H1 (cell line): ENCODE data around the gene NDUFS7. TPM values are rescaled to one million over a fixed set of nuclear protein-coding genes. Genes with fewer than 3 reads are reported as not detected.

Source experiments
- CTCF ChIA-PET: fragments of 300-600 bp; sonication (Branson Sonifier 250); formaldehyde crosslinking; loops from one replicate; lab custom pipeline; 2021; ENCODE audit not compliant: partially characterized antibody; lab: Charles Lee
- POLR2A ChIA-PET: fragments of 300-600 bp; sonication (Branson Sonifier 250); formaldehyde crosslinking; loops from one replicate; lab custom pipeline; 2021; ENCODE audit warnings: inconsistent platforms; ENCODE audit not compliant: partially characterized antibody; lab: Charles Lee
- DNase-seq, 2 experiments: peaks; one replicate each; pipeline versions ENCODE4 v3.0.0 to v3.0.0-alpha.2; 2010 to 2022; ENCODE audit warnings: low spot score in 2 of 2, low read depth in 1 of 2, mixed read lengths in 1 of 2
- FAIRE-seq: peaks from 2 replicates; lab custom pipeline; 2011; peaks lifted over from hg19 to GRCh38; lab: Jason Lieb, UNC
- H2AFZ ChIP-seq: 2 replicates; pipeline ENCODE4 v1.8.1; 2012; ENCODE audit warnings: low read length, inconsistent platforms
- H2AK5ac ChIP-seq: 2 replicates; pipeline ENCODE4 v1.6.1; 2013; ENCODE audit warnings: low read depth, low read length
- H2BK120ac ChIP-seq: replicated peaks from 2 replicates; pipeline ENCODE3; 2013; ENCODE audit warnings: low read depth, low read length, inconsistent platforms
- H2BK12ac ChIP-seq: 2 replicates; pipeline ENCODE4 v1.6.1; 2013; ENCODE audit warnings: low read depth, low read length
- H2BK15ac ChIP-seq: 2 replicates; pipeline ENCODE4 v1.6.1; 2013; ENCODE audit warnings: low read length
- H2BK20ac ChIP-seq: 2 replicates; pipeline ENCODE4 v1.6.1; 2013; ENCODE audit warnings: low read length
- H2BK5ac ChIP-seq: 2 replicates; pipeline ENCODE4 v1.6.1; 2013; ENCODE audit warnings: low read depth, low read length
- H3K14ac ChIP-seq: 2 replicates; pipeline ENCODE4 v1.6.1; 2013; ENCODE audit warnings: inconsistent platforms; ENCODE audit not compliant: insufficient read length
- H3K18ac ChIP-seq: 2 replicates; pipeline ENCODE4 v1.6.1; 2013; ENCODE audit warnings: low read length; ENCODE audit errors: extremely low read depth
- H3K23ac ChIP-seq: 2 replicates; pipeline ENCODE4 v1.6.1; 2013; ENCODE audit warnings: inconsistent platforms; ENCODE audit not compliant: insufficient read length
- H3K23me2 ChIP-seq: 2 replicates; pipeline ENCODE4 v1.6.1; 2013; ENCODE audit warnings: low read depth, low read length
- H3K27ac ChIP-seq: 2 replicates; pipeline ENCODE4 v1.6.1; 2011; ENCODE audit warnings: low read depth, low read length, inconsistent platforms
- H3K27me3 ChIP-seq, 4 experiments: replicated peaks in 1 of 4; 1 replicate in 1 of 4; 2 replicates in 3 of 4; pipeline versions ENCODE4 v1.6.1 to v1.8.1; 2011 to 2013; ENCODE audit warnings: low read length in 3 of 4, mild to moderate bottlenecking in 3 of 4, inconsistent platforms in 2 of 4, mixed read lengths in 2 of 4, moderate library complexity in 1 of 4; ENCODE audit not compliant: control insufficient read depth in 3 of 4, insufficient read depth in 3 of 4; ENCODE audit errors: extremely low read depth in 1 of 4
- H3K36me3 ChIP-seq, 4 experiments: 2 replicates each; pipeline versions ENCODE4 v1.6.1 to v1.8.1; 2011 to 2013; ENCODE audit warnings: mild to moderate bottlenecking in 4 of 4, low read length in 3 of 4, moderate library complexity in 2 of 4, control low read depth in 1 of 4, inconsistent platforms in 1 of 4; ENCODE audit not compliant: insufficient read depth in 4 of 4, control insufficient read depth in 2 of 4
- H3K4ac ChIP-seq: replicated peaks from 2 replicates; pipeline ENCODE3; 2013; ENCODE audit warnings: low read length, low read depth, mixed read lengths, inconsistent platforms; ENCODE audit not compliant: insufficient read length
- H3K4me1 ChIP-seq, 4 experiments: replicated peaks in 1 of 4; 1 replicate in 1 of 4; 2 replicates in 3 of 4; pipeline versions ENCODE4 v1.6.1 to v1.8.1; 2011 to 2013; ENCODE audit warnings: low read length in 3 of 4, inconsistent platforms in 2 of 4, mixed read lengths in 1 of 4; ENCODE audit not compliant: insufficient read depth in 4 of 4, control insufficient read depth in 3 of 4
- H3K4me2 ChIP-seq, 2 experiments: 2 replicates each; pipeline versions ENCODE4 v1.6.1 to v1.8.1; 2011 to 2013; ENCODE audit warnings: low read depth in 2 of 2, low read length in 2 of 2, control low read depth in 1 of 2, inconsistent platforms in 1 of 2, mild to moderate bottlenecking in 1 of 2; ENCODE audit not compliant: insufficient read depth in 1 of 2
- H3K4me3 ChIP-seq, 4 experiments: fragments of 200-600, 300-600 bp in 1 of 4; sonication (generic), shearing (Covaris generic), sonication (Bioruptor Twin) in 1 of 4; 2 replicates each; pipeline versions ENCODE4 v1.5.1 to v1.8.1; 2011 to 2016; ENCODE audit warnings: low read length in 4 of 4, low read depth in 3 of 4, control low read depth in 2 of 4, inconsistent platforms in 2 of 4, mild to moderate bottlenecking in 2 of 4, mixed read lengths in 1 of 4, moderate library complexity in 1 of 4; ENCODE audit not compliant: insufficient read depth in 2 of 4; ENCODE audit errors: extremely low read depth in 1 of 4
- H3K56ac ChIP-seq: replicated peaks from 2 replicates; pipeline ENCODE3; 2013; ENCODE audit warnings: low read depth, mild to moderate bottlenecking, mixed read lengths, low read length, inconsistent platforms; ENCODE audit not compliant: insufficient read length
- H3K79me1 ChIP-seq: 2 replicates; pipeline ENCODE4 v1.6.1; 2013; ENCODE audit warnings: low read depth, low read length, control low read depth
- H3K79me2 ChIP-seq, 2 experiments: 2 replicates each; pipeline versions ENCODE4 v1.6.1 to v1.8.1; 2012 to 2013; ENCODE audit warnings: low read length in 2 of 2, mild to moderate bottlenecking in 2 of 2, inconsistent platforms in 1 of 2; ENCODE audit not compliant: insufficient read depth in 2 of 2, control insufficient read depth in 1 of 2
- H3K9ac ChIP-seq, 4 experiments: replicated peaks in 1 of 4; 1 replicate in 1 of 4; 2 replicates in 3 of 4; pipeline versions ENCODE4 v1.6.1 to v1.8.1; 2011 to 2013; ENCODE audit warnings: low read depth in 3 of 4, low read length in 3 of 4, control low read depth in 2 of 4, mild to moderate bottlenecking in 2 of 4, moderate library complexity in 2 of 4, inconsistent platforms in 1 of 4; ENCODE audit errors: extremely low read depth in 1 of 4
- H3K9me3 ChIP-seq, 2 experiments: 2 replicates each; pipeline versions ENCODE4 v1.6.1 to v1.8.1; 2012 to 2013; ENCODE audit warnings: mild to moderate bottlenecking in 2 of 2, moderate library complexity in 2 of 2, control low read depth in 1 of 2, inconsistent platforms in 1 of 2, low read depth in 1 of 2, low read length in 1 of 2, mixed read lengths in 1 of 2; ENCODE audit not compliant: insufficient read depth in 2 of 2
- H4K20me1 ChIP-seq, 2 experiments: replicated peaks in 1 of 2; 2 replicates each; pipeline versions ENCODE3 to v1.8.1; 2011 to 2013; ENCODE audit warnings: inconsistent platforms in 2 of 2, low read length in 2 of 2, mild to moderate bottlenecking in 1 of 2; ENCODE audit not compliant: insufficient read depth in 2 of 2, control insufficient read depth in 1 of 2
- H4K5ac ChIP-seq: 2 replicates; pipeline ENCODE4 v1.6.1; 2013; ENCODE audit warnings: low read length, low read depth, mixed read lengths, inconsistent platforms; ENCODE audit not compliant: insufficient read length
- H4K8ac ChIP-seq: 2 replicates; pipeline ENCODE4 v1.8.0; 2013; ENCODE audit warnings: mild to moderate bottlenecking, moderate library complexity, low read length, inconsistent platforms; ENCODE audit not compliant: insufficient read depth; ENCODE audit errors: extremely low read depth
- H4K91ac ChIP-seq: replicated peaks from 2 replicates; pipeline ENCODE3; 2013; ENCODE audit warnings: low read length, mixed read lengths, inconsistent platforms; ENCODE audit not compliant: insufficient read length
- CBX5 ChIP-seq: fragments of 300-800, 300-1000 bp; sonication (generic); IDR thresholded peaks from 2 replicates; pipeline ENCODE4 v1.7.1; 2016; ENCODE audit warnings: antibody characterized with exemption, low read length, low read depth
- CTBP2 ChIP-seq: IDR thresholded peaks from 2 replicates; pipeline ENCODE4 v1.7.0; 2011; ENCODE audit warnings: borderline replicate concordance, mild to moderate bottlenecking, moderate library complexity, mixed read lengths, low read length; ENCODE audit not compliant: insufficient read depth, insufficient read length
- NRF1 ChIP-seq: IDR thresholded peaks from 2 replicates; pipeline ENCODE4 v1.6.1; 2011; ENCODE audit warnings: mild to moderate bottlenecking, low read depth, low read length, improper control_type of control experiment
- TBP ChIP-seq: IDR thresholded peaks from 2 replicates; pipeline ENCODE4 v1.6.1; 2011; ENCODE audit warnings: low read depth, low read length, improper control_type of control experiment
- ZNF274 ChIP-seq: IDR thresholded peaks from 2 replicates; pipeline ENCODE4 v1.7.0; 2012; ENCODE audit warnings: low read length, borderline replicate concordance; ENCODE audit errors: extremely low read depth
- WGBS, 2 experiments: shearing (Covaris generic) in 1 of 2; methylation state at CpG; one replicate each; pipeline versions ENCODE4 v1.1.6 to v1.1.7; 2013 to 2015; ENCODE audit warnings: low lambda C conversion rate in 2 of 2, mixed read lengths in 2 of 2, inconsistent platforms in 1 of 2, low coverage in 1 of 2, missing lambda C conversion rate in 1 of 2; ENCODE audit not compliant: insufficient replicate concordance in 2 of 2, insufficient coverage in 1 of 2, insufficient read length in 1 of 2; ENCODE audit errors: extremely low coverage in 1 of 2, missing lambda C conversion rate in 1 of 2; 5-methylcytosine and 5-hydroxymethylcytosine counted together
- polyA plus RNA-seq, 7 experiments: library from polyadenylated mRNA; depleted of rRNA in 3 of 7; stranded (reverse) in 5 of 7; unstranded in 2 of 7; fragments of >200 nt in 5 of 7; fragments of 200-250 nt in 2 of 7; gene quantifications; 1 replicate in 5 of 7; 2 replicates in 1 of 7; 4 replicates in 1 of 7; pipeline versions ENCODE4 v1.2.1 to v1.2.3, GENCODE V29; 2011 to 2013; ENCODE audit warnings: missing spikeins in 2 of 7, mixed read lengths in 2 of 7
- total RNA-seq: library from RNA; stranded (reverse); fragmentation: NEBNext Ultra II Directional; extraction: Animal tissue kit (Norgen Biotek cat#: 25700); gene quantifications from 2 replicates; pipeline ENCODE4 v1.2.1, GENCODE V29; 2021
- TF ChIP-seq, protein P1 (sequence below): IDR thresholded peaks from 2 replicates; pipeline ENCODE4 v1.6.1; 2011; ENCODE audit warnings: low read depth, mild to moderate bottlenecking, low read length; ENCODE audit not compliant: insufficient read depth
- TF ChIP-seq, protein P2 (sequence below): IDR thresholded peaks from 2 replicates; pipeline ENCODE4 v1.6.1; 2012; ENCODE audit warnings: inconsistent platforms

Gene NDUFS7
- total and polyA plus RNA-seq, 2 of the 8 experiments (the other 6 are each of a cell fraction or from before 2014, with no cell fraction given), result 78.1 to 309 TPM

DNA sequence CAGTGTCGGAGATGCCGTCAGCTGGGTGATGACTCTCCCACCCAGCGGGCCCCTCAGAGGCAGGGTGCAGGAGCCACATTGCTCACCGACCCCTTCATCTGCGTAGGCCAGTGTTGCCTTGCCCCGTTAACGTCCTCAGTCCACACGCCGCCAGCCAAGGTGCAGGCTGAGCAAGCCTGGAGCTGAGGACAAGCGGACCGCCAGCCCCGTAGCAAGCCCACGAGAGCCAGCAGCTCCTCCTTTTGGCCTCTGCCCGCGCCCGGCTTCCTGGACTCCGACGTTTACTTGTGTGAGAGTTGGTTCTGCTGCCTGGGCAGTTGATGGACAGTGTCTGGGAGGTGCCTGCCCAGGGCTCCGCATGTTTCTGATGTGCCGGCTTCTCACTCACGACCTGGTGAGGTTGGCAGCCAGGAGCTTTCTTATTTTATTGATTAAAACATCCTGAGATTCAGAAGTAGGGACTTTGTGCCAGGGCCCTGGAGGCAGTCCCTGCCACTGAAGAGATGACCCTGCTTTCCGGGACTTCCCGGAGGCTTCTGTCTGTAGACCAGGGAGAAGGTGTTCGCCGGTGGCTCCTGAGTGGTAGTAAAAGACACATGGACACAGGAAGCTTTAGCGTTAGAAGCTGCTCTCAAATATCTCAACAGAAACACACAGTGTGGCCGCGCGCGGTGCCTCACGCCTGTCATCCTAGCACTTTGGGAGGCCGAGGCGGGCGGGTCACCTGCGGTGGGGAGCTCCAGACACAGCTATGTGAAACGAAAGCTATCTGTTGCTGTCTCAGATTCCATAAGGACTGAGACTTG, 29.5 kb downstream of the NDUFS7 start:
- Histone ChIP-seq H3K27me3 (no peaks in the 10 kb centered on the region), H3K9ac (no peak overlapping the region), H3K4me2 (no peak overlapping the region), H3K4ac (no peak overlapping the region), H2AFZ (no peak overlapping the region), H3K56ac (no peak overlapping the region), H3K23ac (no peak overlapping the region), H2BK12ac (no peak overlapping the region), H2BK20ac (no peak overlapping the region), H3K18ac (no peak overlapping the region), H3K79me1 (peaks cover 30% of the 10 kb centered on the region), H2BK5ac (peak overlapping the region; percentile 52; the same call in 1 of the 2 replicates), H3K9me3 (no peaks in the 10 kb centered on the region), H3K27ac (no peak overlapping the region), H4K5ac (no peak overlapping the region), H3K79me2 (peaks cover 79 to 99% of the 10 kb centered on the region in 2 experiments), H4K8ac (no peak overlapping the region; the same call in 1 of the 2 replicates), H3K14ac (no peak overlapping the region), H3K23me2 (peaks cover 12% of the 10 kb centered on the region; the same call in 1 of the 2 replicates), H4K91ac (no peak overlapping the region), H4K20me1 (peaks cover 78 to 84% of the 10 kb centered on the region in 2 experiments), H3K36me3 (peaks cover 0 to 16% (median 4%) of the 10 kb centered on the region in 4 experiments; a peak in 7 of 8 replicates), H2BK15ac (no peak overlapping the region), H3K4me3 (no peak overlapping the region), H2AK5ac (no peak overlapping the region), H2BK120ac (no peak overlapping the region), H3K4me1 (peaks cover 8 to 43% (median 34%) of the 10 kb centered on the region in 4 experiments)
- DNase-seq (no peak), FAIRE-seq (no peak)
- CTCF ChIA-PET, result interaction anchor here (0.7 to 2.8 kb wide), 6 partner anchors 8 to 41 kb away, joined by 3 to 8 read pairs (median 4); no protein-coding TSS in a partner anchor
- WGBS, 2 experiments, result 93% methylated on average over 36 of the region's 36 CpGs; no CpG with 5 or more reads in 1 of the 2 experiments
- POLR2A ChIA-PET, result interaction anchor here (0.7 to 3.9 kb wide), 17 partner anchors 8 to 144 kb away, joined by 3 to 24 read pairs (median 3); partner anchors contain the start of gene CIRBP
- no peak for TF ChIP-seq ZNF274
- no peak for TF ChIP-seq CTBP2
- TF ChIP-seq, protein P1, sequence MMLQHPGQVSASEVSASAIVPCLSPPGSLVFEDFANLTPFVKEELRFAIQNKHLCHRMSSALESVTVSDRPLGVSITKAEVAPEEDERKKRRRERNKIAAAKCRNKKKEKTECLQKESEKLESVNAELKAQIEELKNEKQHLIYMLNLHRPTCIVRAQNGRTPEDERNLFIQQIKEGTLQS, result no peak
- no peak for TF ChIP-seq TBP
- no peak for TF ChIP-seq CBX5
- no peak for TF ChIP-seq NRF1
- TF ChIP-seq, protein P2, sequence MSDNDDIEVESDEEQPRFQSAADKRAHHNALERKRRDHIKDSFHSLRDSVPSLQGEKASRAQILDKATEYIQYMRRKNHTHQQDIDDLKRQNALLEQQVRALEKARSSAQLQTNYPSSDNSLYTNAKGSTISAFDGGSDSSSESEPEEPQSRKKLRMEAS, result no peak
